ENCODE data around the gene VSIR. TPM values are rescaled to one million over a fixed set of nuclear protein-coding genes. Genes with fewer than 3 reads are reported as not detected.

Gene VSIR
- total and polyA plus RNA-seq, 8 donors, result 14.2 to 103 (median 16.2) TPM

DNA sequence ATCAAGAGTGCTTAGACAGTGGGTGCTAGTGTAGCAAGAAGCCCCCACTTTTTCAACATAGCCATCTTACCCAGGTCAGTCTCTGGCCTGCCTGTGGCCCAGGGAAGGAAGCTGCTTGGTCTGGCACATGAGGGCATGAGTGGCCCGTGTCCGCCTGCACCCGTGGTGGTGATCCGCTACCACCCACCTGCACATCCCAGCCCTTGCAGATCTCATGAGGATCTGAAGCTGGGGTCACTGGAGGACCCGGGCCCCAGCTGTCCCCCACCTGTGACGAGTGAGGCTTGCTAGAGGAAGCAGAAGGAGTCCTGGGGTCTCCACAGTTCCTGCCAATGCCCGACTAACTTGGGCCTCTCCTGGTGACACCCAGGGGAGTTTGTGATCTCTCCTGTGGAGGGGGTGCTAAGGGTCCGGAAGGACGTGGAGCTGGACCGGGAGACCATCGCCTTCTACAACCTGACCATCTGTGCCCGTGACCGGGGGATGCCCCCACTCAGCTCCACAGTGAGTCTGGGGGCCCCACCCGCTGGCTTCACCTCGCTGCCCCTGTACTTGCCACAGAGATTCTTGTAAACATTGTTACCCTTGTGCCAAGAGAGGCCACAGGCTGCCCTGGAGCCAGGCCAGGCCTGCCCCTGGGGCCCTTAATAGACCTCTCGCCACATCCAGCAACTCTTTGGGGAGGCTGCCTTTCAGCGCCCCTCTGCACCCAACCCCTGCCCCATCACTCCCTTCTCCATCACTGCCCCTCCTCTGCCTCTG, 10.8 kb upstream of the VSIR start:
- peaks cover 0 to 15% (median 3%) of the 10 kb centered on the region in 4 donors for H3K4me1 ChIP-seq
- no peak overlapping the region for H3K4me3 ChIP-seq
- no peaks in the 10 kb centered on the region for H3K36me3 ChIP-seq
- intact Hi-C loops (cut with DNase I; ENCODE audit: low total_unique reads), result no loop called here
- H3K9me3 ChIP-seq, result no peaks in the 10 kb centered on the region
- WGBS, 5 donors, result 79 to 87% (median 81%) methylated on average over 12 to 17 of the region's 17 CpGs
- DNase-seq, result no peak
- H3K27ac ChIP-seq, result no peak overlapping the region
- TF ChIP-seq EP300 (IDR thresholded peaks at IDR 0.05) (no peak), POLR2AphosphoS5 (IDR thresholded peaks at IDR 0.05) (no peak), POLR2A (IDR thresholded peaks at IDR 0.05) (no peak)
- TF ChIP-seq, protein P1, sequence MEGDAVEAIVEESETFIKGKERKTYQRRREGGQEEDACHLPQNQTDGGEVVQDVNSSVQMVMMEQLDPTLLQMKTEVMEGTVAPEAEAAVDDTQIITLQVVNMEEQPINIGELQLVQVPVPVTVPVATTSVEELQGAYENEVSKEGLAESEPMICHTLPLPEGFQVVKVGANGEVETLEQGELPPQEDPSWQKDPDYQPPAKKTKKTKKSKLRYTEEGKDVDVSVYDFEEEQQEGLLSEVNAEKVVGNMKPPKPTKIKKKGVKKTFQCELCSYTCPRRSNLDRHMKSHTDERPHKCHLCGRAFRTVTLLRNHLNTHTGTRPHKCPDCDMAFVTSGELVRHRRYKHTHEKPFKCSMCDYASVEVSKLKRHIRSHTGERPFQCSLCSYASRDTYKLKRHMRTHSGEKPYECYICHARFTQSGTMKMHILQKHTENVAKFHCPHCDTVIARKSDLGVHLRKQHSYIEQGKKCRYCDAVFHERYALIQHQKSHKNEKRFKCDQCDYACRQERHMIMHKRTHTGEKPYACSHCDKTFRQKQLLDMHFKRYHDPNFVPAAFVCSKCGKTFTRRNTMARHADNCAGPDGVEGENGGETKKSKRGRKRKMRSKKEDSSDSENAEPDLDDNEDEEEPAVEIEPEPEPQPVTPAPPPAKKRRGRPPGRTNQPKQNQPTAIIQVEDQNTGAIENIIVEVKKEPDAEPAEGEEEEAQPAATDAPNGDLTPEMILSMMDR (IDR thresholded peaks at IDR 0.05), result no peak
- peaks cover 0 to 4% (median 0%) of the 10 kb centered on the region in 3 donors for H3K27me3 ChIP-seq

DNA sequence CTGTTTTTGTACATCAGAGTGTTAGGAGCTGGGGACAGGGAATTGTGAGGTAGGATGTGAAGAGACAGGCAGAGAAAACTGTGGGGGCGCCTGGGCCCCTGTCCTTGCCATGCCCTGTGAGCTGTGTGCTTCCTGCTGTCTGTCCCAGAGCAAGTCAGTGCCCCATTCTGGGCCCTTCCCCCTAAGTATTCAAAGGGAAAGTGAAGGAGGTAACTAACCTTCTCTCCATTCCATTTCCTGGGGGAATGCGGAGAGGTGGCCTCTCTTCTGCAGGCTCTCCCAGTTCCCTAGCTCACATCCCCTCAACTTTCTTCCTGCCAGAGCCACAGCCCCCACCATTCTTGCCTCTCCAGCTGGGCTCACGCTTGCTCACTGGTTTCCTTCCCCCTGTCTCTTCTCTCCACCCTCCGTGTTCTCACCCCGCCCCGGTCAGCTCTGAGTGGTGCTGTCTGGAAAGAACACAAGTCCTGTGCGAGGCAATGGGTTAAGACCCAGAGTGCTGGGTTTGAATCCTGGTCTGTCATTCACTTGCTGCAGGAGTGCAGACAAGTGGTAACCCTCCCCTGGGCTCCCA, 9.7 kb upstream of the VSIR start:
- Histone ChIP-seq H3K4me1 (peaks cover 0 to 15% (median 3%) of the 10 kb centered on the region in 4 donors), H3K27ac (no peak overlapping the region), H3K4me3 (no peak overlapping the region), H3K27me3 (no peaks in the 10 kb centered on the region), H3K9me3 (no peaks in the 10 kb centered on the region), H3K36me3 (no peaks in the 10 kb centered on the region)
- no peak for DNase-seq
- 33 to 43% (median 34%) methylated on average over 7 of the region's 7 CpGs for WGBS, 5 donors
- intact Hi-C loops (cut with DNase I; ENCODE audit: low total_unique reads), result no loop called here
- TF ChIP-seq POLR2AphosphoS5 (IDR thresholded peaks at IDR 0.05) (no peak), EP300 (IDR thresholded peaks at IDR 0.05) (no peak), POLR2A (IDR thresholded peaks at IDR 0.05) (no peak)
- TF ChIP-seq, protein P1 (IDR thresholded peaks at IDR 0.05), result no peak

DNA sequence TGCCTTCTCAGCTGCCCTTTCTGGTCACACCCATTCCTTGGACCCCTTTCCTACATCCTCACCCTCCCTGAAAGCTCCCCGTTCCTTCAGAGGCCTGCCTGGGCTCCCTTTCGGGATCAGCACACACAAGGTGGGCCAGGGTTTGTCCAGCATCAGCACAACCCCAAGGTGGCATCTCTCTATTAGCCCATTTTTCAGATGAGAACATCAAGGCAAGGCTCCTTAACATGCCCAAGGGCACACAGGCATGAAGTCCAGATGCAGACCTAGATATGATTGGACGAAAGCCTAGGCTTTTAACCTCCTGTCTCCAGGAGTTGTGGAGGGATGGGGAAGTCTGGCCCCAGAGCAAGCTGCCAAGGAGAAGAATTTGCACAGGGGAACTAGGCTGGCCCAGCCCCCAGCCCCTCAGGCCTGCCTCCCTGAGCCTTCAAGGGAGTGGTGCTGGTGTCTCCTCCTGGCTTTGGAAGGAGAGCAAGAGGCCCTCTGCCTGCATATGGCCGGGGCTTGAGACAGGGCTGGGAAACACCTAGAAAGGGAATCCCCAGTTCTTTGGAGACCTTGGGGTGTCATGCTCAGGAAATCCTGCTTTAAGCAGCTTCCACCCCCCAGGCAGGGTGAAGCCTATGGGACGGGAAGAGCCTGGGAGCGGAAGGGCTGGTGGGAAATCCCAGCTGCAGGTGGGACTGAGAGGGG, 9.0 kb upstream of the VSIR start:
- H3K4me3 ChIP-seq, result no peak overlapping the region
- intact Hi-C loops (cut with DNase I; ENCODE audit: low total_unique reads), result no loop called here
- DNase-seq, result no peak
- no peak for TF ChIP-seq POLR2AphosphoS5 (IDR thresholded peaks at IDR 0.05)
- TF ChIP-seq, protein P1 (IDR thresholded peaks at IDR 0.05), result no peak
- TF ChIP-seq EP300 (IDR thresholded peaks at IDR 0.05), result no peak
- TF ChIP-seq POLR2A (IDR thresholded peaks at IDR 0.05), result no peak
- H3K9me3 ChIP-seq, result no peaks in the 10 kb centered on the region
- H3K27me3 ChIP-seq, result no peaks in the 10 kb centered on the region
- H3K36me3 ChIP-seq, result no peaks in the 10 kb centered on the region
- WGBS, 5 donors, result 75 to 85% (median 76%) methylated on average over 5 to 6 of the region's 6 CpGs
- peaks cover 0 to 15% (median 3%) of the 10 kb centered on the region in 4 donors for H3K4me1 ChIP-seq
- no peak overlapping the region for H3K27ac ChIP-seq

DNA sequence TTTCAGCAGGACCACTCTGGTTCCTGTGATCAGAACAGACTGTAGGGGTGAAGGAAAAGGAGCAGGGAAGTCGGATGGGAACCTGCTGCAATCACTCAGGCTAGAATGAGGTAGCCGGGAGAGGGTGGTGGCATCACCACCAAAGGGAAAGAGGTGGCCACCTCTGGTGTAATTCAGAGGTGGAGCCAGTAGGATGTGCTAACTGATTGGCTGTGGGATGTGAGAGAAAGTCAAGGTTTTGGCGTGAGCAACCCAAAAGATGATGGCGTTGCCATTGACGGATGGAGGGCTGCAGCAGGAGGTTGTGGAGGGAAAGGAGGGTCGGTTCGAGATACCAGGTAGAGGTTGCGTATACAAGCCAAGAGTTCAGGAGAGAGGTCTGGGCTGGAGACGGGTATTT, 7.4 kb upstream of the VSIR start:
- no peaks in the 10 kb centered on the region for H3K27me3 ChIP-seq
- WGBS, 5 donors, result 75 to 84% (median 82%) methylated on average over 9 of the region's 9 CpGs
- TF ChIP-seq POLR2A (IDR thresholded peaks at IDR 0.05), result no peak
- no peak for TF ChIP-seq POLR2AphosphoS5 (IDR thresholded peaks at IDR 0.05)
- H3K27ac ChIP-seq, result no peak overlapping the region
- H3K9me3 ChIP-seq, result no peaks in the 10 kb centered on the region
- no peaks in the 10 kb centered on the region for H3K36me3 ChIP-seq
- peaks cover 0 to 30% (median 3%) of the 10 kb centered on the region in 4 donors for H3K4me1 ChIP-seq
- intact Hi-C loops (cut with DNase I; ENCODE audit: low total_unique reads), result no loop called here
- H3K4me3 ChIP-seq, result no peak overlapping the region
- DNase-seq, result no peak
